Activated CD4-positive, CD25-positive, alpha-beta regulatory T cell treated with anti-CD3 and anti-CD28 coated beads, Interleukin-2, amount 50 U/mL, for 24 hours (primary cell): Measurements from ENCODE around the gene HAO1.

ENCODE experiments used
- ATAC-seq, 2 donors: fragments of 150-1000 bp; cut with Tn5 transposase; one replicate each; pipeline ENCODE4 v1.10.0; 2021; ENCODE audit warnings: mild to moderate bottlenecking in 1 of 2, moderate library complexity in 1 of 2

Gene HAO1

DNA sequence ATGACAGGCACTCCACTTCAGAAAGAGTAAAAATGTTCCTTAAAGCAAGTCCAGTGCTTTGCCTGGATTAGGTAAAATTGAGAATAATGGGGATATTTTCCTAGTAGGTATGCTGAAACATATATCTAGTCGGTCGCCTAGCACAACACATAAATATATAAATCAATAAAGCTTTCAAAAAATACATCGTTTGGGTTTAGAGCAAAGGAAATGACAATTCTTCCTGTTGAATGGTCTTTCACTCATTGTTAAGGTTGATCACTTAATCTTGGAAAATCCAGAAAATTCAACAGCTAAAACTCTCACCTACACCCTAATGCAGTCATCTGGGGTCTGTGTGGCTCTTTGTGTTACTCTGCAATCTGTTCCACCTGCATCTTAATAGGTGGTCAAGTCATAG is 13.9 kb downstream of the HAO1 start:
- no peak for ATAC-seq

DNA sequence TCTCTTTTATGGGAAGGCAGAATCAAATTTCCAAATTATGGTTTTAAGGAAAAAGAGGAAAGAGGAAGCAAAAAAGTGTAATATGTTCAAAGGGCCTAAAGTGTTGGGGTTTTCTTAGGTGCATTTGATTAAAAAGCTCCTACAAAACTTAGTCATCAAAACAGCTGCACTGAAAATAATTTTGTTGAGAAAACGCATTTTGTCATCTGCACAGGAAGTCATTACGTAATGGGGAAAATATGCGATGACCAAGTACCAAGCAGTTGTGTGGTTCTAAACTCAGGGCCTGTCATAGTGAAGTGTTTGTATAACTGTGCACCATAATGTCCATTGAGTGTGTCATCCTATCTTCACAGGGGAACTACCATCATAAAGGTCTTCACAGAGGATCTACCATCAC is 15.6 kb downstream of the HAO1 start:
- ATAC-seq = no peak

DNA sequence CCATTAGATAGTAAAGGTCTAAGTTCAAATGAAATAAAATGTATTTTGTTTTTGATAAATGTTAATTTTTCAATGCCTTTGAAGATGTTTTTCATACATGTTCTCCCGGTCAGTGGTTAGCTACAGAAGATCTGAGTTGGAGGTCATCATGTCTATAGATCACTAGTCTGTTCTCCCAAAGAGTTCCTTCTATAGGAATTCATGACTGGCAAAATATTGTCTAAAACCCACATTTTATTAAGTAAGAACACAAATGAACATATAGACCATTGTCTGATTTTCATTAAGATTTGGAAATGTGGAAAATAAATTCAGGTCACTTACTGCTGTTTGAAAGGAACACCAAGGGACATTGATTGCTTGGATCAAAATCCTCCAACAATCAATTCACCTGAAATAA is 23.6 kb downstream of the HAO1 start:
- no peak for ATAC-seq

DNA sequence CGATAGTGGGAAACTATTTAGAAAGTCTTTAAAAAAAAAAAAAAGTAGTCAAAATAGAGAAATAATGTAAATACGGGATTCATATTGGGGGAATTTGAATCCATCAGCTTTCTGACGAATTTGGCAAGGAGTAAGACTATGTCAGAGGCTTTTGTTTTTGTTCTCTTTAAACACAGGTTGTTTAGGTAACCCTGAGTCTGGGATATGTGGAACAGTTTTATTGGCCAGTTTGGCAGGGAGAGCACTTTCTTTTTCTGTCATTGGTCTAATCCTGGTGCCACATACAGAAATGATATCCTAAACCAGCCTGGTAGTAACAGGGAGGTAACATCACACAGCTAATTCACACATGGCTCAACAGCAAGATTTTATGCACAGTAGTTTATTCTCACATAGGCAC is 27.7 kb downstream of the HAO1 start:
- no peak for ATAC-seq

DNA sequence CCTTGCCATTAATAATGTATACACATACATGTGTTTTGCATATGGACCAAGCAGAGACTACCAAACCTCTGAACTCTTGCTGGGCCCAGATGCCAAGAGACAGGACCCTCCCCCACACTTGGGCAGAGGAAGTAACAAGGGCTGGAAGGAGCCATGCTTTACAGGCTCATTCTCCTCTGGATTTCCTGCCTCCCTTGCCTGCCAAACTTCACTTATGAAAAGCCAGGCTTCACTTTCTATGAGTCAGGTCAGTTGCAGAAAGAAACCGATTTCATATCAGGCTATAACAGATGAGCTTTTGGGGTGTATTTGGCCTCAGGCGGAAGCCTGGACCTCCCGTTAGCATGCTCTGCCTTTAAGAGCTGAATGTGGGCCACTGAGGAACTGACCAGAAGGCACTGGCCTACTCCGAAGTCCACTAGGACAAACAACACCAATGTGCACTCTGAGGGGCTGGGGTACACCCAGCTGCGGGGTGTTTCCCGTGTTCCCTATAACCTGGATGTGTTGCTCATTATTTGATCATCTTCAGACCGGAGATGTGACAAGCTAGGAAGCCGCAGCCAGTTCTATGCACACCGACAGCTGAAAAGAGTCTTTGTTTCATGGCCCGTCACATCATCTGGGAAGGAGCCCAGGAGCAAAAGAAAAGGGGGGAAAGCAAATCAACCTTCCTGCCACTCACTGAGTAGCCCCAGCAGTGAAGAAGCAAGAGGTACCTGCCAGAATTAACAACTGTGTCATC is 28.5 kb downstream of the HAO1 start:
- no peak for ATAC-seq

DNA sequence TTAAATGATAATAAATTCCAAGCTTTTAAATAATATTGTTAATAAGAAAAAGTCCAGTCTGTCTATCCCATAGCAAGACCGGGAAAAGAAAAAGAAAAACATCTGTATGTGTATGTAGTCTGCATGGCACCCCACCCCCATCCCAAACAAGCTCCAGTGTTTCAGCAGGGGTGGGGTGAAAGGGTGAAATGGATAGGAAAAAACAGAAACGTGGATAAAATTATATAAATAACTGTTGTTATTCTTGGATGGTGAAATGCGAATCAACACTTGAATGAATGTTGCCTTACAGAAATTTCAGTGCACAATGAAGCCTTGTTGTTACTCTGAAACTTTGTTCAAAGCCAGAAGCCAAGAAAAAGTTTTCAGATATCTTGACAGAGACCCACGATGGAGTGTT is 31.4 kb downstream of the HAO1 start:
- no peak for ATAC-seq

DNA sequence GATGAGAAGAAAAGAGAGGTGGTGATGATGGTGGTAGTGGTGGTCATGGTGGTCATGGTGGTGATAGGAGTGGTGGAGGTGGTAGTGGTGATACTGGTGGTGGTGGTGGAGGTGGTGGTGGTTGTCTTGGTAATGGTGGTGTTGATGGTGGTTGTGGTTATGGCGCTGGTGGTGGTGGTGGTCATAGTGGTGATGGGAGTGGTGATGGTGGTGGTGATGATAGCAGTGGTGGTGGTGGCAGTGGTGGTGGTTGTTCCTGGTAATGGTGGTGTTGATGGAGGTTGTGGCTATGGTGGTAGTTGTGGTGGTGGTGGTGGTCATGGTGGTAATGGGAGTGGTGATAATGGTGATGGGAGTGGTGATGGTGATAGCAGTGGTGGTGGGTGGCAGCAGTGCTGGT is 36.8 kb downstream of the HAO1 start:
- ATAC-seq = no peak

DNA sequence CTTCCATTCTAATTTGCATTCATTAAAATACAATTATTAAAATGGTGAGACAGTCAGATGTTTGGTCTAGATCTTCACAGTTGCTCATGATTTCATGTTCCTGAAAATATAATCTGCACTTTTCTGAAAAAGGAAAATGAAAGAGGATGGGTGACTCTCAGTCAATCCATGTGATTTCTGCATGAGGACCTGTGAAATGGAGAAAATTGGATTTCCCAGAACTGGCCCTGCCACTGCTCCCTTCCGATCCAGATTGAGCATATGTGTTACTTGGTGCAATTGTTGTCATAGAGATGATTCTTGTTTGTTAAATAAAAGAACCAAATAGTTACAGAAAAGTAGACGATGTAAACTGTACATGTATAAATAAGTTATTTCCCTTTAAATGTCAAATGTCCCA is 37.4 kb downstream of the HAO1 start:
- no peak for ATAC-seq

DNA sequence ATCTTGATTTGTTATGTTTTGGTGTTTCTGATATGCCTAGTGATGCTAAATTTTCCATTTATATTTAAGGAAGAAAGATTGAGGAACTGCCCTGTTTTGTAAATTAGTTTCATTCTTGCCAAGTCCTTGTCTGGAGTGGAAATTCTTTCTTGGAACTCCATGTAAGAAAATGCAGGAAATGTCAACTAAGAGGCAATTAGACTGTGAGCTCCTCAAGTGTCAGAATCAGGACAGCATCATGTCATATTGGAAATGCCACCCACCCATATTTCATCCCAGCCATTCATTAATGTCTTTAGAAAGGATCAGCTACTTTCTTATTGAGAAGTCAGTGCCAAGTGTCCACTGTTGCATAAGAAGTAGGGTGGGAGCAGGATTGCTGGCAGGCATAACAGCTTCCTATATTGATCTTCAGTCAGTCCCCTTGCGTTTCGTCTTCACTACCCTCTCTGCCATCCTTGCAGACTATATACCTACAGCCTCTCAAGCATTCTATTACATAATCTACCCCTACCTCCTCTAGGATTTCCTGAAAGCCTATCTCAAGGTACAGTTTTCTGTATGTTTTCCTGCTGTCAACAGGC is 42.4 kb downstream of the HAO1 start:
- no peak for ATAC-seq

DNA sequence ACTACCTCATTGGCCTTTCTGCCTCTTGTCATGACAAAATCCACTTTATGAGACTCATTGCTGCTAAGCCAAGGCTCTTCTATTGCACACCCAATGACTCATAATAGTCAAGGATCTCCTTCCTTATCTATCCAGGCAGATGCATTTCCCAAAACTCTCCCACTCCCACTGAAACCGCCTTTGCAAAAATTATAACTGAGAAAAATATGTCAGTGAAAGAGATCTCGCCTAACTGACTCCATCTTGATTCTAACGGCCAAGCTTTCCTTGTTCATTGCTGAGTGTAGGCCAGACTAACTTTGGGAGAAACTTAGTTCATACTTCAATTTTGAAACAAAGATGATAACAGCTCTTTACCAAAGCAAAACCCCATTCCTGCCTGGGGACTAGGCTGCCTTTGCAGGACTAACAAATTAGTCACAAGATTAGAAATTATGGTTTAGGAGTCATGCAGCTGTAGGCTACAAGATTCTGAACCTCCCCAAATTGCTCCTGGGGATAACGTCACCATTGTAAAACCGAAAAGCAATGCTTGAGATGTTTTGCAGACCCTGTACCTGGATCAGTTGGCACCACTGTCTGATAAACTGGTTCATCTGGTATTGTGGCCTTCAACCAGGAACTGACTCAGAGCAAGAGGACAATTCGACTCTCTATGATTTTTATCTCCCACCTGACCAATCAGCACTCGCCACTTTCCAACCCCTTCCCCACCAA is 47.1 kb downstream of the HAO1 start:
- no peak for ATAC-seq

DNA sequence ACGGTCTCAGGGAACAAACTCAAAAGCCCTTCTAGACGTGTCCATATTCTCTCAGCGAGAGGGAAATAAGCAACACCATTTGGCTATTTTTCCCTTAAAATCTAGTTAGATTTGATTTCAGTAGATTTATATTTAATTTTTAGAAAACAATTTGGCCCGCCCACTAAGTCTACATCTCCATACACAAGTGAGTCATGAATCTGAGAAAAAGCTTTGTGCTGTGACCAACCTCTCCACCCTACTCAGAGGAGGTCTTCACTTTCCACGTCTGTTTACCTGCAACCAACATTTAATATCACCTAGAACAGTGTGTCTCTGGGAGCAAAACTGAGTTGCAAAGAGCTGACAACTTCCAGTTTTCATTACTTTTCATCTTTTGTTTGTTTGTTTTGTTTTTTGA is 48.6 kb downstream of the HAO1 start:
- no peak for ATAC-seq

DNA sequence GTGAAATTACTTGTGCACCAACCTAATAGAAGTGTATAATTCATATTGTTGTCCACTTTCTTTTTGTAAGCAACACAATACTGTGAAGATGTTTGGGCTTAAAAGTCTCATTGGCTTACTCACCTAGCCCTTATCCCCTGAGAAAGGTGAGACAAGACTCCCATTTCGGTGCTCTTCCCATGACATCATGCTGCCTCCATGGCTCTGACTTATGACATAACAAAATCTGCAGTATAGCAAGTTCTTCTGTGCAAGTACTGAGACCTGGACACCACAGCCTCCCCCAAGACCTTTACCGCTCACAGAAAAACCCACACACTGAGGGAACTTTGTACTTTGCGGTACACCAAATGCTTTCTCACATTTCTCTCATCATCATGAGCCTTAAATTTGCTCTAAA is 50.5 kb downstream of the HAO1 start:
- no peak for ATAC-seq

DNA sequence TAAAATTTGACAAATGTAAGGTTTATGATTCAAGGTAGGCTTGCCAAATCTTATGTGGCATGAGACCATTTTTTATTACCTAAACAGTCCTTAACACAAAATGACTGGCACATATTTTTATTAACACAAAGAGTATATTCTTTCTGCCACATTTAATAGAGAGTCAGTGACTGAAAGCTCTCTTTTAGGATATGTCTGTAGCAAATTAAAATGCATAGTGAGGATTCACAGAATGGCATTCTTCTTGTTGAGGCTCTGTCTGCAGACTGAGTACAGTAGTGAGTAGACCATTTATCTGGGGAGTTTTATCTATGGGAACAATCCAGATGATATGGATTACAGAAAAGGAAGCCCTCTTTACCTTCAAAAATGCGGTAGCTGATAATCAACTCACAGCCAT is 56.5 kb downstream of the HAO1 start:
- ATAC-seq = no peak

DNA sequence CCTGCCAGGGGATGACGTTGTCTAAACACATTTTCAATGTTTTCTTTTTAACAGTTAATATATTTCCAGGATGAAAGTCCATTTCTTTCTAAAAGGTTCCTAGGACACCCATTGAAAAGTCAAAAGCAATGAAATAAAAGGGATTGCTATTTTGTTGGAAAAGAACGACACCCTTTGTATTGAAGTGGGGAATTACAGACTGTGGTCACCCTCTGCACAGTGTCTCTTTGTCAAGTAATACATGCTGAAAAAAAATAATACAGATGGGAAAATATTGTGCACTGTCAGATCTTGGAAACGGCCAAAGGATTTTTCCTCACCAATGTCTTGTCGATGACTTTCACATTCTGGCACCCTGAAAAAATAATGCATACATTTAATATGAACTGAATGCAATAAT is 56.9 kb downstream of the HAO1 start:
- ATAC-seq = no peak

DNA sequence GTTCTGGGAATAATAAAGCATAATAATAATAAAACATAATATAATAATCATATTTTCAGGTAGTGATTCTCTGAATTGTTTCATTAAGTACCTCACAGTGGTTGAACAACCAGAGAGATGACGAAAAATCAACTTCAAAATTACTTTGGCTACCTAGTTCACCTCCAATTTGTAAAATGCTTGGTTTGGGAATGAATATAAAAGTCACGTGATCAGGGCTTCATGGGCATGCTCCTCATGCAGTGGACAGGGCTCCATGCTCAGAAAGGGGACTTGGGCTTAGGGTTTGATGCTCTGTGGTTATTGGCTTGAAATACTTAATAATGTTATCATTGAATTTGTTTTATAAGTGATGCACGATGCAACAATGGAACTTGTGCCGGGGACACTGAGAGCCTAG is 58.2 kb downstream of the HAO1 start:
- ATAC-seq = no peak

DNA sequence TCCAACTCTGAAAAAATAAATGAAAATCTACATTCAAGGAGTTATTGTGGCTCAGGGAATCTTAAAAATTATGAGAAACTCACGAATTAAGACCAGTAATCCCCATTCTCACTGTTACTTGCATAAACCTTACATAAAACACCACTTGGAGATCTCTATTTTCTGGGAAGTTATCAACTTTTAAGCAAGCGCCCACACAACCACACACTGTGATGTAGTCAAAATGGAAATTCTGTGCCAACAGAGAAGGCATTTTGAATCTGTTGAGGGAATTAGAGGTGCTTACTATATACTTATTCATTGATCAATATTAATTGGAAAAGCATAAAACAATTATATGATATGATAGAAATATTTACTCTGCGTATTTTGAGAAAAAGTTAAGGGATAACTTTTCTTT is 58.7 kb downstream of the HAO1 start:
- ATAC-seq = no peak

DNA sequence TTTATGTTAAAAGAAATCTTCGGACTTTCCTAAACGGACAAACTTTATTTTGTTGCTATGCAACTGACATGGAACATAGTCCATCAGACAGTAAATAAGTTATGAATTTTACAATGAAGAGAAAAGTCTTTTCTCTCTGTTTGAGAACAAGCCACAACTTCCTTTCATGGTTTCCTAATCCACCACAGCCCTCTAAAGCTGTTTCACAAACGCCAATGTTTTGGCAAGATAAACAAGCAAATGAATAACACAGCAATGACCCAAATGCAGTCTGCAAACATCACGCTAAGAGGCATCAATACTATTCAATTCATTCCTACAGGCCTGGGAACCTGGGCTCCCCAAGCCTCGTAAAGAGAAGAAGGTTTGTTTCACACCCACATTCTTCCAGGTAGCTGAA is 60.4 kb downstream of the HAO1 start:
- ATAC-seq = no peak

DNA sequence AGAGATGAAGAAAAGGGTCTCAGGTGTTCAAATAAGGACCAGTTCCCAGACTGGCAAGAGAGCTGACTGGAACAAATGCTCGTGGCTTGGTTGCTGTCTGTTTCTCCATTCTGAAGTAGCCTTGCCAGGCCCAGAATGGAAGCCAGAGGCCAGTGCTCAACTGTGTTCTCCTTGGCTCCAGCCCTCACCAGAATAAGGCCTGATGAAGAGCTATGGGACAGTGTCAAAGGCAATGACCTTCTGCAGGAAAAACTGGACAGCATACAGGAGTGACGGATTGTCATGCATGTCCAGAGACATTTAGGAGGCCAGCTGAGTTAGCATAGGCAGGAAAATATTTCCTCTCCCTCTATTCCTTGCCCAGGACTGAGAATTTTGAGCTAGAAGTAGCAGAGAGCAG is 72.2 kb downstream of the HAO1 start:
- no peak for ATAC-seq

DNA sequence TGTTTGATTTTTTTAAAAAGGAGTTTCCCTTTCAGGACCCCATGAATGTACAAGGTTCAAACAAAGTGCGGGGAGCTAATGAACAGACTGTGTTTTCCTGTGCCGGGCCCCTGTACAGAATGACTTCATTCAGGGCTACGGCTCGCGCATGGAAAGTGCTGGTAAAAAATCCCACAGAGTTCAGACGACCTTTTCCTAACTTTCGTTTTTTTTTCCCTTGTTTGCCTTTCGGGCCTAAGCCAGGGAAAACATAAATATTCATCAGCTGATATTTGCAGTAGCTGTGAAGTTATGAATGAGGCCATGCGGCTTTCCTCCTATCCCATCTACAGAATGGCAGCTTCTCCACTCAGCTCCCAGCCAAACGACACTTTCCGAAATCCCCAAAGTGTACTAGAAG is 74.0 kb downstream of the HAO1 start:
- ATAC-seq = no peak

DNA sequence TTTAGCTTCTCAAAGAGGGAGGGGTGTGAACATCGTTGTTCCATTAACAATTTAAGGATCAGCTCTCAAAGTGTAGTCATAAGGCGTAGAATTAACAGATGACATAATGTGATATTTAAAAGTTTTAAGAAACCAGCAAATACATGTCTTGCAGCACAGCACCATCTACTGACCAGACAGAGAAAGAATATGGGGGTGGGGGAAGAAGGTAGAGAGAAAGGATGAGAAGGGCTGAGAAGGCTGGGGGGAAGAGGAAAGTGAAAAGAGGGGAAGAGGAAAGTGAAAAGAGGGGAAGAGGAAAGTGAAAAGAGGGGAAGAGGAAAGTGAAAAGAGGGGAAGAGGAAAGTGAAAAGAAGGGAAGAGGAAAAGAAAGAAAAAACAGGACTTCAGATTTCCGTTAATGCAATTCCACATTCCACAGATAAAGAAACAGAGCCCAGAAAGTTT is 80.9 kb downstream of the HAO1 start:
- ATAC-seq = no peak

DNA sequence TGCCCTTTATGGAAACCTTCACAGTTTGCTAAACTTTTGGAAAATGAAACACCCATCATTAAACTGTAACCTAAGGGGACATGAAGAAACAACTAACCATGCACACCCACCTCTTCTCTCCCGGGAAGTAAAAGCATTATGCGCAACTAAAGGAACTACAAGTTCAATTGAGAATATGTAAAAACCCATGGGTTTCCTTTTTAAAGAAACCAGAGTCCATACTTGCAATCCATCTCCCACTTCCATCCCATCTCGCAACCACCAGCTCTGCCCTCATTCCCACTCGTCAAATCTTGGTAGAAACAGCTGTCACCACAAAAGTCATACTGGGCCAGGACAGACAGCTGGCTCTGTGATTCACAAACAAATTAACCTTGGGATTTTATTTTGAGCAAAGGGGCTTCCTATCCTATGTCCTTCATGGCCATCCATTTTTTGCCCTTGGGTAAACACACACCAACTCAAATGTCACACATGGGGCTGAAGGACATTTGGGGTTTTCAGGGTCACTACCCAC is 81.5 kb downstream of the HAO1 start:
- ATAC-seq = no peak

DNA sequence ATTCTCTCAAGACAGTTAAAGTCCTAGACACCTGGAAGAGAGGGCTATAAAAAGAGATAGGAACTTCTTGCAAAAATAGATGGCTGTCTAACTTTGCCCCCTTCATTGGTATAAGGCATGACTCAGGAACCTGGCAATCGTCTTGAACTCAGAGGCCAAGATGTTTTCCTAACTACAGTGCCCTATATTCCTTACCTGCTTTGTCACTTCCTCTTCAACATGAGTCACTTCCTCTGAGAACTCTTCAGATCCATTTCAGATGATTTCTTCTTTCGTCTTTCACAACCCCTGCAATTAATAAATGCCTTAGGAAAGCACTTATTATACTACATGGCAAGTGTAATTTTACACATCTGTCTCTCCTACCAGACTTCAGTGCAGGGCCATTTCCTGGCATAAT is 83.5 kb downstream of the HAO1 start:
- ATAC-seq = no peak

DNA sequence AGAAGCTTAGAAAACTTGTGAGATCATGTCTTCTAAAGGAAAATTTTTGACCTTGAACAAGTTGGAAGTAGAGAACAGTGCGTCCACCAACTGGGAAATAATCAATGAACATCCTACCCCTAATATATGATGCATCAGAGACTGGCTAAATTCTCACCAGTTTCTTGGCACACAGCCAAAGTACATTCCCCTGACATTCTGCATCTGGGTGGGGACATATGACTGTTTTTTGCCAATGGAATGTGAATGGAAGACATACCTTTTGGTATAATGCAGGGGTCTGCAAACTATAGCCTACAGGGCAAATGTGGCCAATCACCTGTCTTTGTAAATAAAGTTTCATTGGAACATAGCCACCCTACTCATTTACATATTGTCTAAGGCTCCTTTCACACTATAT is 84.7 kb downstream of the HAO1 start:
- no peak for ATAC-seq

DNA sequence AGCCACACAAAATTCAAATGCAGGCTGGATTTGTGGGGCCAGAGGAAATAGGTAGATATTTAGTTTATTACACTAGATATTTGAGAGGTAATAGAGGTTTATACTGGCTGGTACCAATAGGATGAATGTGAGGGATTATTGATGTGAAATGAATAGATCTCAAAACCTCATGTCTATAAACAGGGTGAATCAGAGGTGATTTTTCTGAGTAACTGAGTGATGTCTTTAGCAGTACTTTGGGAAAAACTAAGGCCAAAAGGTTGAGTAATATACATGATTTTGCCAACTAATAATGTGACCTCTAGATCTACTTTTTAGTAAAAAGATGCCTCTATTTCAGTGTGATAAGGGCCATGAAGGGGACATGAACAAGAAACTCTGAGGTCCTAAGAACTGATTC is 86.8 kb downstream of the HAO1 start:
- no peak for ATAC-seq
